HL-60 (cell line): ENCODE data around the gene HOXD1.

ENCODE experiments used
- DNase-seq, 2 experiments: peaks; one replicate each; pipeline ENCODE4 v3.0.0-alpha.2; 2010 to 2020; ENCODE audit warnings: low read depth in 1 of 2, low spot score in 1 of 2
- H3K27ac ChIP-seq: fragments of 250-450 bp; sonication (Bioruptor Pico); replicated peaks from 2 replicates; pipeline ENCODE4 v1.5.1; 2020; ENCODE audit warnings: mild to moderate bottlenecking, moderate library complexity
- H3K27me3 ChIP-seq: fragments of 250-450 bp; sonication (Bioruptor Pico); 2 replicates; pipeline ENCODE4 v1.5.1; 2021; ENCODE audit warnings: mild to moderate bottlenecking, moderate library complexity; ENCODE audit not compliant: insufficient read depth, poor library complexity, severe bottlenecking
- H3K4me3 ChIP-seq: replicated peaks from 2 replicates; pipeline ENCODE4 v1.5.1; 2011; ENCODE audit warnings: mild to moderate bottlenecking, control low read depth, low read length; ENCODE audit not compliant: insufficient read depth
- GABPA ChIP-seq: IDR thresholded peaks from 2 replicates; pipeline ENCODE4 v1.6.1; 2012; ENCODE audit warnings: low read depth
- POLR2AphosphoS5 ChIP-seq: IDR thresholded peaks from 2 replicates; pipeline ENCODE4 v1.6.1; 2012; ENCODE audit warnings: low read depth
- SPI1 ChIP-seq: IDR thresholded peaks from 2 replicates; pipeline ENCODE4 v1.6.1; 2012; ENCODE audit warnings: low read depth, mild to moderate bottlenecking, borderline replicate concordance
- microRNA-seq: library from miRNA; unstranded; fragments of <30 nt; microRNA quantifications from one replicate; pipeline ENCODE4, GENCODE V29; 2018
- TF ChIP-seq, protein P1 (sequence below): IDR thresholded peaks from 2 replicates; pipeline ENCODE4 v1.6.1; 2012; ENCODE audit warnings: low read depth; ENCODE audit not compliant: insufficient replicate concordance
- TF ChIP-seq, protein P2 (sequence below): IDR thresholded peaks from one replicate; pipeline ENCODE4 v1.5.1; 2011; ENCODE audit warnings: low read length, control low read depth, inconsistent platforms; ENCODE audit not compliant: insufficient read depth

The HOXD1 gene

DNA sequence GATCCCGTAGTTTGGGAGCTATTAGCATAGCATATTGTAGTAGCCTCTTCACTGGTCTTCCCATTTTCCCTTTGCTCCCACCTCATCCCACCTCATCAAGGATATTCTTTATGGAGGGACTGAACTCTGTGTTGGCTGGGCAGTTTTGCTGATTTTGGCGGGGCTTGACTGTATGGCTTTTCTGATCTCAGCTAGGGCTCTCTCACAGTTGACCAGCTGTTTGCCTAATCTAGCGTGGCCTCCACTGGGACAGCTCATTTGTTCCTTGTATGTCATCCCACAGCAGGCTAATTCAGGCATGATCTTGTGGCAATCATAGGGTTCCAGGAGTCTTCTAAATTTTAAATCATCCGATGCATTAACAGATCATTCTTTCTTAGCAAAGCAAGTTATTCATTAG lies 50.6 kb downstream of the HOXD1 start:
- no peak overlapping the region for H3K27ac ChIP-seq
- no peak for DNase-seq
- TF ChIP-seq GABPA, result no peak
- TF ChIP-seq POLR2AphosphoS5, result no peak
- TF ChIP-seq, protein P1, sequence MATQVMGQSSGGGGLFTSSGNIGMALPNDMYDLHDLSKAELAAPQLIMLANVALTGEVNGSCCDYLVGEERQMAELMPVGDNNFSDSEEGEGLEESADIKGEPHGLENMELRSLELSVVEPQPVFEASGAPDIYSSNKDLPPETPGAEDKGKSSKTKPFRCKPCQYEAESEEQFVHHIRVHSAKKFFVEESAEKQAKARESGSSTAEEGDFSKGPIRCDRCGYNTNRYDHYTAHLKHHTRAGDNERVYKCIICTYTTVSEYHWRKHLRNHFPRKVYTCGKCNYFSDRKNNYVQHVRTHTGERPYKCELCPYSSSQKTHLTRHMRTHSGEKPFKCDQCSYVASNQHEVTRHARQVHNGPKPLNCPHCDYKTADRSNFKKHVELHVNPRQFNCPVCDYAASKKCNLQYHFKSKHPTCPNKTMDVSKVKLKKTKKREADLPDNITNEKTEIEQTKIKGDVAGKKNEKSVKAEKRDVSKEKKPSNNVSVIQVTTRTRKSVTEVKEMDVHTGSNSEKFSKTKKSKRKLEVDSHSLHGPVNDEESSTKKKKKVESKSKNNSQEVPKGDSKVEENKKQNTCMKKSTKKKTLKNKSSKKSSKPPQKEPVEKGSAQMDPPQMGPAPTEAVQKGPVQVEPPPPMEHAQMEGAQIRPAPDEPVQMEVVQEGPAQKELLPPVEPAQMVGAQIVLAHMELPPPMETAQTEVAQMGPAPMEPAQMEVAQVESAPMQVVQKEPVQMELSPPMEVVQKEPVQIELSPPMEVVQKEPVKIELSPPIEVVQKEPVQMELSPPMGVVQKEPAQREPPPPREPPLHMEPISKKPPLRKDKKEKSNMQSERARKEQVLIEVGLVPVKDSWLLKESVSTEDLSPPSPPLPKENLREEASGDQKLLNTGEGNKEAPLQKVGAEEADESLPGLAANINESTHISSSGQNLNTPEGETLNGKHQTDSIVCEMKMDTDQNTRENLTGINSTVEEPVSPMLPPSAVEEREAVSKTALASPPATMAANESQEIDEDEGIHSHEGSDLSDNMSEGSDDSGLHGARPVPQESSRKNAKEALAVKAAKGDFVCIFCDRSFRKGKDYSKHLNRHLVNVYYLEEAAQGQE, result no peak
- TF ChIP-seq, protein P2, sequence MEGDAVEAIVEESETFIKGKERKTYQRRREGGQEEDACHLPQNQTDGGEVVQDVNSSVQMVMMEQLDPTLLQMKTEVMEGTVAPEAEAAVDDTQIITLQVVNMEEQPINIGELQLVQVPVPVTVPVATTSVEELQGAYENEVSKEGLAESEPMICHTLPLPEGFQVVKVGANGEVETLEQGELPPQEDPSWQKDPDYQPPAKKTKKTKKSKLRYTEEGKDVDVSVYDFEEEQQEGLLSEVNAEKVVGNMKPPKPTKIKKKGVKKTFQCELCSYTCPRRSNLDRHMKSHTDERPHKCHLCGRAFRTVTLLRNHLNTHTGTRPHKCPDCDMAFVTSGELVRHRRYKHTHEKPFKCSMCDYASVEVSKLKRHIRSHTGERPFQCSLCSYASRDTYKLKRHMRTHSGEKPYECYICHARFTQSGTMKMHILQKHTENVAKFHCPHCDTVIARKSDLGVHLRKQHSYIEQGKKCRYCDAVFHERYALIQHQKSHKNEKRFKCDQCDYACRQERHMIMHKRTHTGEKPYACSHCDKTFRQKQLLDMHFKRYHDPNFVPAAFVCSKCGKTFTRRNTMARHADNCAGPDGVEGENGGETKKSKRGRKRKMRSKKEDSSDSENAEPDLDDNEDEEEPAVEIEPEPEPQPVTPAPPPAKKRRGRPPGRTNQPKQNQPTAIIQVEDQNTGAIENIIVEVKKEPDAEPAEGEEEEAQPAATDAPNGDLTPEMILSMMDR, result no peak
- no peak for TF ChIP-seq SPI1
- peaks cover 12% of the 10 kb centered on the region for H3K27me3 ChIP-seq
- no peak overlapping the region for H3K4me3 ChIP-seq

DNA sequence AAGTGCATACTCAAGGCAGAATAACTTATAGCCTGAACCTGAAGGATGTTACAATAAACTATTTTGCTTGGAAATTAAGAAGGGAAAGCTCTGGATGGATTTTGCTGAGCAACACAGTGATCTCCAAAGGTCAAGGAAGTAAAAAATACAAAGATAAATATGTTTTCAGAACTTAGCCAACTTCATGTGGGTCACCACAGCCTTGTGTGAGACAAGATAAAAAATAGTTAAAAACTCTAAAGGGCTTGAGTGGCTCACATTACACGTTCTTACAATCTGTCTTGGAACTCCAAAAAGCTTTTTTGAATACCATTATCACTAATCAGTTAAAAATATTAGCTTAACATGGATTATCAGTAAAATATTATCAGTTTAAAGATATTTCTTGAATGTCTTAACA lies 51.8 kb downstream of the HOXD1 start:
- Histone ChIP-seq H3K27me3 (peaks cover 12% of the 10 kb centered on the region), H3K4me3 (no peak overlapping the region), H3K27ac (no peak overlapping the region)
- DNase-seq, result no peak
- no peak for TF ChIP-seq POLR2AphosphoS5
- TF ChIP-seq GABPA, result no peak
- TF ChIP-seq, protein P2, result no peak

Small RNAs within 50 kb of the gene (microRNA-seq; reads per million reads assigned to microRNA genes)
- gene MIR10B, result 3.6 reads per million, percentile 8 among the genes with 10 or more reads in this experiment
